AG08395 (cell line): Measurements from ENCODE around the gene ACOD1.
"Not testable (repeated sequence)": the region's sequence is repeated elsewhere in the genome, so short reads cannot be mapped to it uniquely, and the experiment has no call there.

Experiments used
- DNase-seq: peaks from one replicate; pipeline ENCODE4 v3.0.0; 2012; ENCODE audit warnings: mixed read lengths, low spot score

The ACOD1 gene

GRCh38 chr13:76954538-76954937, 6.2 kb downstream of the ACOD1 start:
- no peak for DNase-seq

GRCh38 chr13:76955193-76955592, 6.9 kb downstream of the ACOD1 start:
- DNase-seq: no peak

GRCh38 chr13:76955661-76956060, 7.3 kb downstream of the ACOD1 start:
- DNase-seq: no peak

DNA sequence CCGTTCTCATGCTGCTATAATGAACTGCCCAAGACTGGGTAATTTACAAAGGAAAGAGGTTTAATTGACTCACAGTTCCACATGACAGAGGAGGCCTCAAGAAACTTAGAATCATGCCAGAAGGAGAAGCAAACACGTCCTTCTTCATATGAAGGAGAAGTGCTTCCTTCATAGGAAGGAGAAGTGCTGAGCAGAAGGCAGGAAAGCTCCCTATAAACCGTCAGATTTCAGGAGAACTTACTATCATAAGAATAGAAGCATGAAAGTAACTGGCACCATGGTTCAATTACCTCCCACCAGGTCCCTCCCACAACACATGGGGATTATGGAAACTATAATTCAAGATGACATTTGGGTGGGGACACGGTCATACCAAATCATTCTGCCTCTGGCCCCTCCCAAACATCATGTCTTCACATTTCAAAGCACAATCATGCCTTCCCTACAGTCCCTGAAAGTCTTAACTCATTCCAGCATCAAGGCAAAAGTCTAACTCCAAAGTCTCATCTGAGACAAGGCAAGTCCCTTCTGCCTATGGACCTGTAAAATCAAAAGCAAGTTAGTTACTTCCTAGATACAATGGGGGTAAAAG, 10.6 kb downstream of the ACOD1 start:
- no peak for DNase-seq

DNA sequence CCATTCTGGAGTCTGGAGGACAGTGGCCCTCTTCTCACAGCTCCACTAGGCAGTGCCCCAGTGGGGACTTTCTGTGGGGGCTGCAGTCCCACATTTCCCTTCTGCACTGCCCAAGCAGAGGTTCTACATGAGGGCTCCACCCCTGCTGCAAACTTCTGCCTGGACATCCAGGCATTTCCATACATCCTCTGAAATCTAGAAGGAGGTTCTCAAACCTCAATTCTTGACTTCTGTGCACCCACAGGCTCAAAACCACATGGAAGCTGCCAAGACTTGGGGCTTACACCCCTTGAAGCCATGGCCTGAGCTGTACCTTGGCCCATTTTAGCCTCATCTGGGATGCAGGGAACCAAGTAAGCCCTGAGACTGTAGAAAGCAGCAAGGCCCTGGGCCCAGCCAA, 11.4 kb downstream of the ACOD1 start:
- not testable (repeated sequence) for DNase-seq

GRCh38 chr13:76965759-76966421, 17.6 kb downstream of the ACOD1 start:
- DNase-seq: peak; percentile 70

DNA sequence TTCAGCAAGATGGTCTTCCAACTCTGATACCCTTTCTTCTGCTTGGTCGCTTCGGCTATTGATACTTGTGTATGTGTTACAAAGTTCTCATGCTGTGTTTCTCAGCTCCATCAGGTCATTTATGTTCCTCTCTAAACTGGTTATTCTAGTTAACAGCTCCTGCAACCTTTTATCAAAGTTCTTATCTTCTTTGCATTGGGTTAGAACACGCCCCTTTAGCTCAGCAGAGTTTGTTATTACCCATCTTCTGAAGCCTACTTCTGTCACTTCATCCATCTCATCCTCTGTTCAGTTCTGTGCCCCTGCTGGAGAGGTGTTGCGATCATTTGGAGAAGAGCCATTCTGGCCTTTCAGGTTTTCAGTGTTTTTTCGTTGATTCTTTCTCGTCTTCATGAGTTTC, 18.7 kb downstream of the ACOD1 start:
- DNase-seq: no peak

DNA sequence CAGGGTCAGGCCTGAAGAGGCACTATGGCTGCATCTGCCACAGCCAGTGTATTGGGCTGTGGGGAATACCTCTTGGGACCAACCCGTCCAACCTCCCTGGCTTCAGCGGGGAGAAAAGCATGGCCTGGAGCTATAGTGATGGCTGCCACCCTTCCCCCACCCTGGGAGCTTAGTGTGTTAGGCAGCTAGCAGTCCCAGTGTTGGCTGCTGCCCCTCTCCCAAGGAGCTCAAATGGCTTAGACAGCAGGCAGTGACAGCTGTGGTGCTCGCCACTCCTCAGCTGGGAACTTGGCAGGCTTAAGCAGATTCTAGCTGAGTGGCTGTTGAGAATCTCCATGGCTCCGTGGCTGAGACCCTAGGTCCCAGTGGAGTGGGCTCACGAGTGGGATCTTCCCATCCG, 19.7 kb downstream of the ACOD1 start:
- DNase-seq: no peak

- DNase-seq: no peak
Observed at GRCh38 chr13:76969488-76970365, 21.4 kb downstream of the ACOD1 start.

DNA sequence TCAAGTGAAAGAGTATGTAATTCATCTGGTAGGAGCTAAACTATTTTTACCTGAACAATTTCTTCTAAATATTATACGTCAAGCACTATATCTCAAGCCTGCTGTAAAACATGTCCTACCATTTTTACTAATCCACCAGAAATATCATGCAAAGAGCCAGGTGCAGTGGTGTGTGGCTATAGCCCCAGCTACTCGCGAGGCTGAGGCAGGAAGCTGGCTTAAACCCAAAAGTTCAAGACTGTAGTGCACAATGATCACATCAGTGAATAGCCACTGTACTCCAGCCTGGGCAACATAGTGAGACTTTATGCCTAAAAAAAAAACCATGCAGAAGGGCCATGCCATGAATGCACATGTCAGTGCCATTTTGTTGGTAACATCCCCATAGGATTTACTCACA, 22.9 kb downstream of the ACOD1 start:
- no peak for DNase-seq

DNA sequence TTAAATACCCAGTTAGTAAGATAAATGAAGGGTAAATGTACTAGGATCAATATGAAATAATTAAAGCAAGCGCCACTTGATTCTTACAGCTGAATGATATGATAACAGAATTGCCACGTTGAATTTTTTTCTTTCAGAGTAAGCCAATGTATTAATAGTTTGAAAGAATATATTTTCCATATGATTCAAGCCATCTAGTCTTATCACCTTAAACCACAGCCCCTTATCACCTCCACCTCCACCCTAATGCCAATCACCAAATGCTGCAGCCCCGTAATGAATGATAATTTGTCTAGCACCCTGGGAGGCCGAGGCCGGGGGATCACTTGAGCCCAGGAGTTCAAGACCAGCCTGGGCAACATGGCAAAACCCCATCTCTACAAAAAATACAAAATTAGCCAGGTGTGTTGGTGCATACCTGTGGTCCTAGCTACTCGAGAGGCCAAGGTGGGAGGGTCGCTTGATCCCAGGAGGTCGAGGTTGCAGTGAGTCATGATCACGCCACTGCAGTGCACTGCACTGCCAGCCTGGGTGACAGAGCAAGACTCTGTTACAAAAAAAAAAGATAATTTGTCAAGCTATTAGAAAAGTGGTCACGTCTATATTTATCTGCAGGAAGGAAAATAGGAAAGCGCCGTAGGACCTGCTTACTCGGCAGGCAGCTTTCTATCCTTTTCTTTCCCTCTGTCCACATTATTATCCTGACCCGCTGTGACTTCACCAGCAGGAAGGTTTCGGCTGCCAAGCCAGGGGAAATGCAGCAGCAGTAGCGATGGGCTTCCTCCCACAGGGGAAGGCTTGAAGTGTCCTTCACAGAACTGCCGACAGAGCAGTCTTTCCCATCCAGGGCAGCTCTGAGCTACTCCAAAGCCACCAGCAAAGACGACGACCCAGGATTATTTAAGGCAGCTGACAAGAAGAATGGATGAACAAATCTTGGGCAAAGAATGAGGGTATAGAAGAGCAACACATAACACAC, 23.8 kb downstream of the ACOD1 start:
- DNase-seq: no peak

GRCh38 chr13:76973920-76974617, 25.8 kb downstream of the ACOD1 start:
- DNase-seq: no peak

DNA sequence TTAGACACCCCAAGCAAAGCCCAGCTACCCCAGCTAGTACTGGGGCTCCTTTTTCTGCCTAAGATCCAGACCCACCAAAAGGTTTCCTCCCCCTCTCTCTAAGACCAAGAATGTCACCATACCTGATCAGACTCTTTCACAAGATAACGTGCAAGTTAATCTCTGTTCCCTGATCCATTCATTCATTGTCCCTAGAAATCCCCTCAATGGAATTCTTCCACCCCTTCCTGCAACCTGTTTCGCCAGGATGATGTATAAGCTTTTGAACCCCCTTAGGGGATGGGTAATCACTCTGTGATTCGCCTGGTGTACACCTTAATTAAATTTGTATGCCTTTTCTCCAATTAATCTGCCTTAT, 26.3 kb downstream of the ACOD1 start:
- no peak for DNase-seq

- DNase-seq: no peak
Observed at GRCh38 chr13:76975863-76976262, 27.6 kb downstream of the ACOD1 start.

DNA sequence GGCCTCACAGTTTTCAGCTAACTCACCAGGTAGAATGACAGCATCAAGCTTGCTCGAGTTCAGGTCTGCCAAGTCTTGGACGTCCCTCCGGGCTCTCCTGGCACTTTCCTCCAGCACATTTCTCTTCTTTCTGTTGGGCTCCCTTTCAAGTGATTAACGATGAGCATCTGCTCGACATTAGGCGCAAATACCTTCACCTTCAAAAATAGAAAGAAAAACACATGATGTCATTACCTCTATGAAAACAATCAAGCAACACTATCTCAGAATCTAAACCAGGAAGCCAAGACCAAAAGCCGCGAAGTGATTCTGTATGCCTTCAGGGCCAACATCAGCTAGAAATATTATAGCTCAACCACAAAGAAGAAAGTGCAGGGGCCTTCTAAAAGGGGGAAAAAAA, 28.2 kb downstream of the ACOD1 start:
- no peak for DNase-seq

- no peak for DNase-seq
Observed at GRCh38 chr13:76976929-76977328, 28.6 kb downstream of the ACOD1 start.

DNA sequence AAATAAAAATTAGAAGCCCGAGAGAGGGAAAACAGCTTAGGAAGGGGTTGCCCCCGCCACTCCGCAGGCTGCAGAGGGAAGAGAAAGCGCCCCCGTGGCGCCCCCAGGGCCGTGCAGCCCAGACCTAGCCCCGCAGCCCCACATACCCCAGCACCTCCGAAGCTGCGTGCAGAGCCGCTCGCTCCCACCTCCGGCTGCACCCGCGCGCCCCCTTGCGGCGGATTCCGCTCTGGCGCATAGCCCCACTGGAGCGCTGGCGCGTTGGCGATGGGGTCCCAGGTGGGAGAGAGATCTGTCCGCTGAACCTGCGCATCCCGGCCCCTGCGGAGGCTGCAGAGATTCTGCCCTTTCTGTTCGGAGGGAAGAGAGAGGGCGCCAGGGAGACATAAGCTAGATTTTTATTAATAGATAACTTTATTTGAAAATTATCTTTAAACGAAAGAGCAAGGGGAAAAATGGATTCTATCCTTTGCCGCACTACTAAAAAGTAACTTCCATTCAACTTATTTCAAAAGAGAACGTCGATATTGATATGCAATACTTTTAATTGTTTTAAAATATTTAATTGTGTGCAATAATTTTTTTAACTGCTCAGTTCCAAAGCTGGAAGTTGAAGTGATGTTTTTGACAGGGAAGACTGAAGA, 31.9 kb downstream of the ACOD1 start:
- peak; percentile 89 for DNase-seq

GRCh38 chr13:76982061-76982460, 33.8 kb downstream of the ACOD1 start:
- DNase-seq: no peak

DNA sequence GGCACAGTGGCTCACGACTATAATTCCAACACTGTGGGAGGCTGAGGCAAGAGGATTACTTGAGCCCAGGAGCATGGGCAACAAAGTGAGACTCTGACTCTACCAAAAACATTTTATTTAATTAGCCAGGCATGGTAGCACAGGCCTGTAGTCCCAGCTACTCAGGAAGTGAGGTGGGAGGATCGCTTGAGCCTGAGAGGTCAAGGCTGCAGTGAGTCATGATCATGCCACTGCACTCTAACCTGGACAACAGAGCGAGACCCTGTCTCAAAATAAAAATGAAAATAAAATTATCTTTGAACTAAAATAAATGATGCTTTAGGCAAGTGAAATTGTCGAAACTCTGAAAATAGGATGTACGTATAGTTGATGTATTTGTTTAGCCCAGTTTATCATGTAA, 35.4 kb downstream of the ACOD1 start:
- DNase-seq: no peak

- DNase-seq: no peak
Observed at GRCh38 chr13:76991432-76991795, 43.1 kb downstream of the ACOD1 start.
